A673 (cell line): ENCODE data around the gene MICAL3. TPM values are rescaled to one million over a fixed set of nuclear protein-coding genes. Genes with fewer than 3 reads are reported as not detected.
A peak's percentile ranks its signal among the peaks of the same experiment; 100 is the strongest.
"Not testable (repeated sequence)": the region's sequence is repeated elsewhere in the genome, so short reads cannot be mapped to it uniquely, and the experiment has no call there.

Experiments used
- BruUV-seq: library from RNA; stranded (reverse); fragments of 400-500 nt; replicated peaks from 2 replicates; lab custom pipeline; 2021; lab: Mats Ljungman, UMichigan
- CTCF ChIA-PET: fragments of 300-600 bp; sonication (Branson Sonifier 250); formaldehyde crosslinking; loops from one replicate; lab custom pipeline; 2022; ENCODE audit warnings: antibody characterized with exemption; lab: Charles Lee
- POLR2A ChIA-PET: fragments of 300-600 bp; sonication (Branson Sonifier 250); formaldehyde crosslinking; loops from one replicate; lab custom pipeline; 2022; ENCODE audit warnings: antibody characterized with exemption; ENCODE audit not compliant: low non-redundant PET; lab: Charles Lee
- DNase-seq: peaks from one replicate; pipeline ENCODE4 v3.0.0-alpha.2; 2015; ENCODE audit warnings: low spot score
- H3K27ac ChIP-seq: fragments of 200-600 bp; sonication (generic); 2 replicates; pipeline ENCODE4 v1.5.1; 2016; ENCODE audit warnings: mixed run types, low read depth, mild to moderate bottlenecking, mixed read lengths, antibody characterized with exemption, low read length; ENCODE audit not compliant: poor library complexity, severe bottlenecking
- H3K27me3 ChIP-seq: fragments of 200-600 bp; sonication (generic); replicated peaks from 2 replicates; pipeline ENCODE4 v1.6.1; 2017; ENCODE audit warnings: mixed run types, low read depth, mild to moderate bottlenecking, mixed read lengths, antibody characterized with exemption, low read length; ENCODE audit not compliant: insufficient read depth, poor library complexity
- H3K36me3 ChIP-seq: fragments of 200-600 bp; sonication (generic); 2 replicates; pipeline ENCODE4 v1.6.1; 2016; ENCODE audit warnings: mixed run types, mild to moderate bottlenecking, mixed read lengths, antibody characterized with exemption, low read length; ENCODE audit not compliant: insufficient read depth, poor library complexity, severe bottlenecking
- H3K4me1 ChIP-seq: fragments of 200-600 bp; sonication (generic); 2 replicates; pipeline ENCODE4 v1.6.1; 2017; ENCODE audit warnings: mixed run types, mild to moderate bottlenecking, mixed read lengths, antibody characterized with exemption, low read length; ENCODE audit not compliant: insufficient read depth, poor library complexity, severe bottlenecking
- H3K4me3 ChIP-seq: fragments of 200-600 bp; sonication (generic); 2 replicates; pipeline ENCODE4 v1.5.1; 2016; ENCODE audit warnings: low read depth, mixed run types, mild to moderate bottlenecking, mixed read lengths, low read length; ENCODE audit not compliant: poor library complexity, severe bottlenecking
- H3K9me3 ChIP-seq: fragments of 200-600 bp; sonication (generic); 2 replicates; pipeline ENCODE4 v1.6.1; 2016; ENCODE audit warnings: mixed run types, low read depth, mild to moderate bottlenecking, mixed read lengths, antibody characterized with exemption, low read length; ENCODE audit not compliant: poor library complexity, severe bottlenecking
- CTCF ChIP-seq: fragments of 300-800, 200-600 bp; sonication (generic); conservative IDR thresholded peaks from 2 replicates; pipeline ENCODE4 v1.5.1; 2017; ENCODE audit warnings: low read depth, mild to moderate bottlenecking, antibody characterized with exemption, low read length, moderate library complexity, mixed read lengths
- EZH2 ChIP-seq: fragments of 200-600 bp; sonication (generic); IDR thresholded peaks from 2 replicates; pipeline ENCODE4 v1.6.1; 2017; ENCODE audit warnings: borderline replicate concordance, low read depth, mild to moderate bottlenecking, mixed read lengths, antibody characterized with exemption, low read length; ENCODE audit not compliant: poor library complexity, severe bottlenecking
- intact Hi-C: fragments of 100-400 bp; cut with micrococcal nuclease; formaldehyde crosslinking; loops from one replicate; pipeline ENCODE4 v1.10.0; 2022; ENCODE audit not compliant: unreplicated experiment
- total RNA-seq: library from RNA; stranded (reverse); gene quantifications from 2 replicates; pipeline ENCODE4 v1.2.3, GENCODE V29; 2021

Gene MICAL3
- total RNA-seq, 1 experiment from 2014 or later: 63.6 TPM

GRCh38 chr22:17878186-17878694 lies 146.1 kb downstream of the MICAL3 start:
- no peaks in the 10 kb centered on the region for H3K9me3 ChIP-seq
- ChIA-PET CTCF (no interaction called here), POLR2A (no interaction called here)
- no peaks in the 10 kb centered on the region for H3K27me3 ChIP-seq
- H3K36me3 ChIP-seq: peaks cover 8% of the 10 kb centered on the region
- no peak overlapping the region for H3K27ac ChIP-seq
- DNase-seq: no peak
- no peak overlapping the region for H3K4me3 ChIP-seq
- no peaks in the 10 kb centered on the region for H3K4me1 ChIP-seq
- intact Hi-C loops: no loop called here
- TF ChIP-seq EZH2 (no peak), CTCF (no peak)
- BruUV-seq: no TSS peak

GRCh38 chr22:17876878-17877855 lies 147.2 kb downstream of the MICAL3 start:
- H3K9me3 ChIP-seq, intact Hi-C loops, CTCF ChIA-PET, DNase-seq, POLR2A ChIA-PET, H3K4me1 ChIP-seq, BruUV-seq, H3K4me3 ChIP-seq, H3K27me3 ChIP-seq, H3K36me3 ChIP-seq, H3K27ac ChIP-seq: not testable (repeated sequence)

GRCh38 chr22:17876306-17876831 lies 148.0 kb downstream of the MICAL3 start:
- no peak overlapping the region for H3K27ac ChIP-seq
- BruUV-seq: TSS peak; percentile 13
- CTCF ChIA-PET: no interaction called here
- no peaks in the 10 kb centered on the region for H3K27me3 ChIP-seq
- H3K4me3 ChIP-seq: no peak overlapping the region
- H3K4me1 ChIP-seq: no peaks in the 10 kb centered on the region
- no peak for TF ChIP-seq CTCF
- no peaks in the 10 kb centered on the region for H3K9me3 ChIP-seq
- intact Hi-C loops: no loop called here
- H3K36me3 ChIP-seq: peaks cover 3% of the 10 kb centered on the region
- DNase-seq: peak; percentile 42
- POLR2A ChIA-PET: no interaction called here
